Ovary (tissue), 9 donors: ENCODE measurements around the gene PTPN14. TPM values are rescaled to one million over a fixed set of nuclear protein-coding genes. Genes with fewer than 3 reads are reported as not detected.

Experiments
- DNase-seq, 5 donors: peaks; one replicate each; pipeline ENCODE4 v3.0.0-alpha.2; 2019 to 2020
- H3K27ac ChIP-seq, 2 donors: fragments of 200-600 bp; one replicate each; pipeline versions ENCODE4 v1.5.1 to v1.8.0; 2019 to 2022
- H3K27me3 ChIP-seq: fragments of 200-600 bp; one replicate; pipeline ENCODE4 v1.8.0; 2022
- H3K36me3 ChIP-seq: fragments of 200-600 bp; sonication (generic); one replicate; pipeline ENCODE4 v1.5.1; 2019
- H3K4me1 ChIP-seq: one replicate; pipeline ENCODE4 v1.8.1; 2013; ENCODE audit warnings: mild to moderate bottlenecking, moderate library complexity; ENCODE audit not compliant: insufficient read depth
- H3K4me3 ChIP-seq: fragments of 200-600 bp; sonication (generic); one replicate; pipeline ENCODE4 v1.5.1; 2017
- H3K9me3 ChIP-seq, 2 donors: fragments of 200-600 bp in 1 of 2; sonication (generic) in 1 of 2; one replicate each; pipeline versions ENCODE4 v1.5.1 to v1.8.1; 2013 to 2019; ENCODE audit warnings: mild to moderate bottlenecking in 1 of 2, moderate library complexity in 1 of 2
- CTCF ChIP-seq, 3 donors: fragments of 450-650 bp in 2 of 3; fragments of 200-600 bp in 1 of 3; IDR thresholded peaks; one replicate each; pipeline versions ENCODE4 v1.5.1 to v1.8.0; 2016 to 2022; ENCODE audit warnings: antibody characterized with exemption in 3 of 3, mild to moderate bottlenecking in 1 of 3
- EP300 ChIP-seq: sonication (generic); formaldehyde crosslinking; IDR thresholded peaks from one replicate; pipeline ENCODE4 v1.6.1; 2017; ENCODE audit warnings: antibody characterized with exemption
- POLR2A ChIP-seq: fragments of 450-650 bp; IDR thresholded peaks from one replicate; pipeline ENCODE4 v1.6.1; 2017; ENCODE audit warnings: antibody characterized with exemption, mild to moderate bottlenecking, moderate library complexity
- WGBS, 3 donors: extraction: QIAGEN DNeasy Blood & Tissue Kit in 1 of 3; methylation state at CpG; one replicate each; pipeline versions ENCODE4 v1.1.5 to v1.1.7; 2013 to 2017; 5-methylcytosine and 5-hydroxymethylcytosine counted together
- intact Hi-C, 4 donors: fragments of 100-400 bp; cut with DNase I; formaldehyde crosslinking; loops; one replicate each; pipeline versions ENCODE4 v1.11.0 to v1.15.1; 2022 to 2023
- polyA plus RNA-seq, 2 donors: library from polyadenylated mRNA; stranded (reverse); fragments of 200-250 nt in 1 of 2; fragments of 350-450 nt in 1 of 2; fragmentation: Illumina TruSeq in 1 of 2; extraction: RNeasy Lipid Tissue Mini Kit (QIAGEN cat#74804) in 1 of 2; gene quantifications; one replicate each; pipeline ENCODE4 v1.2.3, GENCODE V29; 2013 to 2014
- total RNA-seq, 7 donors: library from RNA; depleted of rRNA in 2 of 7; stranded (reverse); fragments of >200 nt in 2 of 7; fragmentation: NEBNext Ultra II Directional in 3 of 7; extraction: Animal tissue kit (Norgen Biotek cat#: 25700) in 3 of 7; gene quantifications; one replicate each; pipeline versions ENCODE4 v1.1.0 to v1.2.4, GENCODE V29; 2016 to 2023
- donor health status: DM: no; HTN: no; CAD: no; lungs with moderate emphysema.
- donor health status: DM: no; HTN: no; CAD: no.
- donor health status: Bipolar disorder and iron deficiency.
- donor health status: DM: yes; HTN: yes; CAD: no.
- donor health status: DM: no; HTN: no; CAD: no.
- donor health status: DM: yes; HTN: yes; CAD: no.

Gene PTPN14
- total and polyA plus RNA-seq, 9 donors: 7.6 to 68.9 (median 41.1) TPM

GRCh38 chr1:214583824-214584554 lies 32.6 kb upstream of the PTPN14 start:
- intact Hi-C loops: loop anchor here in 3 of 4 donors (2.0 to 10.0 kb wide), 4 partner anchors 249 to 329 kb away; no protein-coding TSS in a partner anchor
- H3K4me3 ChIP-seq: no peak overlapping the region
- WGBS, 3 donors: 77 to 84% (median 78%) methylated on average over 7 of the region's 7 CpGs
- H3K4me1 ChIP-seq: no peaks in the 10 kb centered on the region
- DNase-seq: no peak
- H3K27ac ChIP-seq: no peak overlapping the region
- H3K9me3 ChIP-seq: no peaks in the 10 kb centered on the region
- H3K36me3 ChIP-seq: no peaks in the 10 kb centered on the region
- TF ChIP-seq CTCF (IDR thresholded peaks at IDR 0.05) (no peak), POLR2A (no peak), EP300 (no peak)
- no peaks in the 10 kb centered on the region for H3K27me3 ChIP-seq

- H3K4me3 ChIP-seq: no peak overlapping the region
- DNase-seq: no peak
- H3K4me1 ChIP-seq: no peaks in the 10 kb centered on the region
- H3K27ac ChIP-seq: no peak overlapping the region
- TF ChIP-seq POLR2A: no peak
- TF ChIP-seq CTCF (IDR thresholded peaks at IDR 0.05): no peak
- TF ChIP-seq EP300: no peak
- WGBS, 3 donors: 86 to 87% (median 87%) methylated on average over 6 of the region's 6 CpGs
- H3K36me3 ChIP-seq: no peaks in the 10 kb centered on the region
- intact Hi-C loops: loop anchor here in 3 of 4 donors (10.0 kb wide), 3 partner anchors 248 to 328 kb away; no protein-coding TSS in a partner anchor
- H3K27me3 ChIP-seq: no peaks in the 10 kb centered on the region
- H3K9me3 ChIP-seq: no peaks in the 10 kb centered on the region
Measured at GRCh38 chr1:214583113-214583512, 31.7 kb upstream of the PTPN14 start.

DNA sequence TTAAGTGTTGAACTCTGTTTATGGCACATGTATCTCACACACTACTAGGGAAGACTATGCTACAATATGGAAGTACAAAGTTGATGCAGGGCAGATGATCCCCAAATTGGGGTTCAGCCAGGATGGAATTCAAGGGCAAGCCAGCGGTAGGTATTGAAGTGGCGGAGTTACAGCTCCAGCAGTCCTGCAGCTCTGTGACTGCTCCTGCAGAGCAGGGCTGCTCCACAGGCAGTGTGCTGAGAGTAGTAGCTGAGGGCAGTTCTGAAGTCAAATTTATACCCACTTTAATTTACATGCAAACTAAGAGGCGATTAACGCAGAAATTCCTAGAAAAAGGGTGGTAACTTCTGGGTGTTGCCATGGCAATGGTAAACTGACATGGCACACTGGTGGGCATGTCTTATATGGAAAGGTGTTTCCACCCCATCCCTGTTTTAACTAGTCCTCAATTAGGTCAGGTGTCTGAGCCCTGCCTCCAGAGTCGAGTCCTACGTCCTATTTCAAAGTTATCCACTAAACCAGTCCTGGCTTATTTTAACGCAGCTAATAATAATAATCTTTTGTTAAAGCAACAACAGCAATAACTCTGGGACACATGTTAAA lies 31.0 kb upstream of the PTPN14 start:
- Histone ChIP-seq H3K36me3 (no peaks in the 10 kb centered on the region), H3K9me3 (no peaks in the 10 kb centered on the region), H3K27ac (no peak overlapping the region), H3K27me3 (no peaks in the 10 kb centered on the region), H3K4me1 (no peaks in the 10 kb centered on the region), H3K4me3 (no peak overlapping the region)
- TF ChIP-seq EP300: no peak
- no peak for TF ChIP-seq POLR2A
- TF ChIP-seq CTCF (IDR thresholded peaks at IDR 0.05): no peak
- DNase-seq: no peak
- WGBS, 3 donors: 70 to 79% (median 78%) methylated on average over 7 of the region's 7 CpGs
- intact Hi-C loops: loop anchor here in 3 of 4 donors (10.0 kb wide), 3 partner anchors 248 to 328 kb away; no protein-coding TSS in a partner anchor

GRCh38 chr1:214581785-214582184 lies 30.4 kb upstream of the PTPN14 start:
- Histone ChIP-seq H3K36me3 (no peaks in the 10 kb centered on the region), H3K9me3 (no peaks in the 10 kb centered on the region), H3K4me3 (no peak overlapping the region), H3K27ac (no peak overlapping the region), H3K27me3 (no peaks in the 10 kb centered on the region), H3K4me1 (no peaks in the 10 kb centered on the region)
- no peak for DNase-seq
- 33 to 51% (median 41%) methylated on average over 2 of the region's 2 CpGs for WGBS, 3 donors
- TF ChIP-seq CTCF (IDR thresholded peaks at IDR 0.05) (no peak), POLR2A (no peak), EP300 (no peak)
- intact Hi-C loops: loop anchor here in 3 of 4 donors (10.0 kb wide), 3 partner anchors 247 to 327 kb away; no protein-coding TSS in a partner anchor
